GM12872 (cell line): Measurements from ENCODE around the gene LSMEM2.
A peak's percentile ranks its signal among the peaks of the same experiment; 100 is the strongest.

Experiments used
- CTCF ChIP-seq: IDR thresholded peaks from 3 replicates; pipeline ENCODE4 v1.5.1; 2011; ENCODE audit warnings: low read depth, mild to moderate bottlenecking, low read length, moderate library complexity; ENCODE audit not compliant: insufficient read depth

Gene LSMEM2

GRCh38 chr3:50273689-50274065, 5.2 kb upstream of the LSMEM2 start:
- no peak for TF ChIP-seq CTCF

- peak; percentile 80 for TF ChIP-seq CTCF
These were observed 4.3 kb upstream of the LSMEM2 start for GRCh38 chr3:50274371-50275104.

- TF ChIP-seq CTCF = no peak
These were observed 3.5 kb upstream of the LSMEM2 start for GRCh38 chr3:50275141-50275995.

GRCh38 chr3:50275996-50276761, 2.7 kb upstream of the LSMEM2 start:
- no peak for TF ChIP-seq CTCF

- TF ChIP-seq CTCF = no peak
These were observed 2.2 kb upstream of the LSMEM2 start for GRCh38 chr3:50276762-50277101.

GRCh38 chr3:50278123-50278879, 586 bp upstream of the LSMEM2 start:
- TF ChIP-seq CTCF = no peak
